Measurements from ENCODE around the gene SETMAR.

- TF ChIP-seq EZH2phosphoT487 (IDR thresholded peaks at IDR 0.05; ENCODE audit: low read depth, severe bottlenecking, unreplicated experiment) (no peak), CTCF (IDR thresholded peaks at IDR 0.05; ENCODE audit: poor library complexity) (no peak)
Observed at GRCh38 chr3:4358273-4358672, 55.1 kb downstream of the SETMAR start.

All from hepatocyte (in vitro differentiated cells).